K562 (cell line): ENCODE measurements around the gene TGOLN2. TPM values are rescaled to one million over a fixed set of nuclear protein-coding genes. Genes with fewer than 3 reads are reported as not detected.
A peak's percentile ranks its signal among the peaks of the same experiment; 100 is the strongest.

Source experiments
- BRD9 ChIP-seq: fragments of 450-650 bp; IDR thresholded peaks from 2 replicates; pipeline ENCODE4 v1.6.1; 2018; ENCODE audit warnings: low read depth; ENCODE audit not compliant: partially characterized antibody
- NEUROD1 ChIP-seq: fragments of 150-350 bp; IDR thresholded peaks from 2 replicates; pipeline ENCODE4 v1.6.1; 2014; ENCODE audit warnings: borderline replicate concordance, low read length, low read depth; ENCODE audit not compliant: partially characterized antibody
- PHB2 ChIP-seq: fragments of 450-650 bp; IDR thresholded peaks from 2 replicates; pipeline ENCODE4 v1.6.1; 2017; ENCODE audit warnings: low read depth
- SIN3A ChIP-seq, 2 experiments: fragments of 150-350 bp in 1 of 2; IDR thresholded peaks; 2 replicates each; pipeline ENCODE4 v1.6.1; 2011 to 2016; ENCODE audit warnings: borderline replicate concordance in 2 of 2, low read depth in 2 of 2, low read length in 2 of 2, mild to moderate bottlenecking in 2 of 2, moderate library complexity in 2 of 2; ENCODE audit not compliant: control insufficient read depth in 1 of 2
- SIN3B ChIP-seq: fragments of 450-650 bp; IDR thresholded peaks from 2 replicates; pipeline ENCODE4 v1.6.1; 2017; ENCODE audit warnings: low read depth, mild to moderate bottlenecking, moderate library complexity
- ZBTB1 ChIP-seq: sonication (generic); formaldehyde crosslinking; IDR thresholded peaks from 2 replicates; pipeline ENCODE4 v1.8.1; 2023; ENCODE audit warnings: missing genetic modification reagents, low read depth, mild to moderate bottlenecking, borderline replicate concordance
- ZFX ChIP-seq: sonication (generic); formaldehyde crosslinking; IDR thresholded peaks from 2 replicates; pipeline ENCODE4 v1.8.0; 2022; ENCODE audit warnings: mild to moderate bottlenecking, missing genetic modification reagents, moderate library complexity
- polyA plus RNA-seq, 8 experiments: library from polyadenylated mRNA; depleted of rRNA in 4 of 8; stranded (reverse) in 5 of 8; unstranded in 3 of 8; fragments of >200 nt; fragmentation: Nextera tagmentation in 2 of 8; fragmentation: Illumina TruSeq in 1 of 8; extraction: Ambion mirVana in 2 of 8; extraction: Trizol in 1 of 8; gene quantifications; 2 replicates each; pipeline versions ENCODE4 v1.2.1 to v1.2.3, GENCODE V29; 2011 to 2014; ENCODE audit warnings: inconsistent platforms in 1 of 8, missing spikeins in 1 of 8
- total RNA-seq, 7 experiments: library from RNA; depleted of rRNA in 6 of 7; stranded (reverse); fragments of >200 nt in 6 of 7; fragmentation: Illumina TruSeq in 2 of 7; extraction: Trizol in 2 of 7; gene quantifications; 2 replicates each; pipeline versions ENCODE4 v1.2.1 to v1.2.3, GENCODE V29; 2011 to 2021; ENCODE audit warnings: low replicate concordance in 1 of 7
- TF ChIP-seq, protein P1 (sequence below), 2 experiments: fragments of 450-650 bp; formaldehyde crosslinking in 1 of 2; IDR thresholded peaks; 2 replicates each; pipeline versions ENCODE4 v1.4.0 to v1.6.1; 2014 to 2020; ENCODE audit warnings: mild to moderate bottlenecking in 2 of 2, borderline replicate concordance in 1 of 2, low read depth in 1 of 2
- TF ChIP-seq, protein P2 (sequence below): fragments of 250-450 bp; sonication (Bioruptor Pico); IDR thresholded peaks from 2 replicates; pipeline ENCODE4 v1.8.0; 2021; ENCODE audit warnings: moderate library complexity, mild to moderate bottlenecking, inconsistent platforms
- TF ChIP-seq, protein P3 (sequence below): sonication (generic); formaldehyde crosslinking; IDR thresholded peaks from 2 replicates; pipeline ENCODE4 v1.8.0; 2022; ENCODE audit warnings: mild to moderate bottlenecking, missing genetic modification reagents, borderline replicate concordance
- TF ChIP-seq, protein P4 (sequence below): fragments of 450-650 bp; IDR thresholded peaks from 2 replicates; pipeline ENCODE4 v1.6.1; 2016

TGOLN2 gene
- total and polyA plus RNA-seq, 9 of the 15 experiments (the other 6 are each of a cell fraction or from before 2014, with no cell fraction given) = 13.0 to 66.5 (median 35.9) TPM

DNA sequence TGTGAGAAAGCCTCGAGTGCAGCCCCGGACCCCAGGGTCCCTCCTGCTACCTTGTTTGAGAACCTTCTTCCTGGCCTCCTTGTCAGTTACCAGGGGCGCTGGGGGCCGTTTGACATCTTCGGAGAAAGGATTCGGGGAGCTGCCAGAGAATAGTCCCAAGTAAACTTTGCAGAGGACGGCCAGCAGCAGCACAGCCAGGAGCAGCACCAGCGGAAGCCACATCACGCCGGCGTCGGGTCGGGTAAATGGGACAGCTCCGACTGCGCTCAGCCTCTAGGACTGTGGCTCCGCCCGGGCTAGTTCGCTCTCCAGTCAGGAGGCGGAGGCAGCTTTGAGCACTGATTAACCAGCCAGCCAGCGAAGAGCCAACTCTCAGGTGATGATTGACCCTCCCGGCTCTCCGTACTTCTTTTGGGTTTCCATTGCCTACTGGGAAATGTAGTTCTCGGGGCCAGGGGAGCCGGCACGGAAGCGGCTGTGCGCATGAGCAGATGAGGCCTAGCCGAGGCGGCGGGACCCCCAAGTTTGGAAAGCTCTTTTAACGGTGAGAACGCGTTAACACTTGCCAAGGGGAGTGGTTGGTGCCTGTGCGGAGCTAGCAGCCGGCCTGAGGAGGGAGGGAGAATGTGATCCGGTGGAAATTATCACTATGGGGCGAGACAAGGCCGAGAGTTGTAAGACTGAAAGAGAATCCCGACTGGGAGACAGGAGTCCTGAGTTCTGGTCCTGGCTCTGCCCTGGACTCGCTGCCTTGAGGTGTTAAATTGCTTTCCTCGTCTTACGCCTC lies 26.7 kb upstream of the TGOLN2 start, which contains the start of the genes ELMOD3 and RETSAT (continued):
- TF ChIP-seq, protein P1, sequence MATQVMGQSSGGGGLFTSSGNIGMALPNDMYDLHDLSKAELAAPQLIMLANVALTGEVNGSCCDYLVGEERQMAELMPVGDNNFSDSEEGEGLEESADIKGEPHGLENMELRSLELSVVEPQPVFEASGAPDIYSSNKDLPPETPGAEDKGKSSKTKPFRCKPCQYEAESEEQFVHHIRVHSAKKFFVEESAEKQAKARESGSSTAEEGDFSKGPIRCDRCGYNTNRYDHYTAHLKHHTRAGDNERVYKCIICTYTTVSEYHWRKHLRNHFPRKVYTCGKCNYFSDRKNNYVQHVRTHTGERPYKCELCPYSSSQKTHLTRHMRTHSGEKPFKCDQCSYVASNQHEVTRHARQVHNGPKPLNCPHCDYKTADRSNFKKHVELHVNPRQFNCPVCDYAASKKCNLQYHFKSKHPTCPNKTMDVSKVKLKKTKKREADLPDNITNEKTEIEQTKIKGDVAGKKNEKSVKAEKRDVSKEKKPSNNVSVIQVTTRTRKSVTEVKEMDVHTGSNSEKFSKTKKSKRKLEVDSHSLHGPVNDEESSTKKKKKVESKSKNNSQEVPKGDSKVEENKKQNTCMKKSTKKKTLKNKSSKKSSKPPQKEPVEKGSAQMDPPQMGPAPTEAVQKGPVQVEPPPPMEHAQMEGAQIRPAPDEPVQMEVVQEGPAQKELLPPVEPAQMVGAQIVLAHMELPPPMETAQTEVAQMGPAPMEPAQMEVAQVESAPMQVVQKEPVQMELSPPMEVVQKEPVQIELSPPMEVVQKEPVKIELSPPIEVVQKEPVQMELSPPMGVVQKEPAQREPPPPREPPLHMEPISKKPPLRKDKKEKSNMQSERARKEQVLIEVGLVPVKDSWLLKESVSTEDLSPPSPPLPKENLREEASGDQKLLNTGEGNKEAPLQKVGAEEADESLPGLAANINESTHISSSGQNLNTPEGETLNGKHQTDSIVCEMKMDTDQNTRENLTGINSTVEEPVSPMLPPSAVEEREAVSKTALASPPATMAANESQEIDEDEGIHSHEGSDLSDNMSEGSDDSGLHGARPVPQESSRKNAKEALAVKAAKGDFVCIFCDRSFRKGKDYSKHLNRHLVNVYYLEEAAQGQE (IDR thresholded peaks at IDR 0.05; ENCODE audit: borderline replicate concordance) = peak; percentile 46; the same call in 1 of the 2 replicates
- TF ChIP-seq, protein P1 (CRISPR knock-in tag; IDR thresholded peaks at IDR 0.05; ENCODE audit: low read depth) = 0 out of 2 replicates have a peak, but pooled peaks have one; percentile 9
- TF ChIP-seq BRD9 (no peak), SIN3B (no peak), SIN3A (IDR thresholded peaks at IDR 0.05; ENCODE audit: borderline replicate concordance in 2 of 2, control insufficient read depth in 1 of 2, low read depth in 2 of 2, low read length in 2 of 2) (peak in 1 of 2 experiments; percentile 8; a peak in 1 of 4 replicates), ZBTB1 (CRISPR knock-in tag) (peak; percentile 78; the same call in 1 of the 2 replicates), NEUROD1 (peak; percentile 72), ZFX (CRISPR knock-in tag) (peak; percentile 96), PHB2 (no peak)
- TF ChIP-seq, protein P2, sequence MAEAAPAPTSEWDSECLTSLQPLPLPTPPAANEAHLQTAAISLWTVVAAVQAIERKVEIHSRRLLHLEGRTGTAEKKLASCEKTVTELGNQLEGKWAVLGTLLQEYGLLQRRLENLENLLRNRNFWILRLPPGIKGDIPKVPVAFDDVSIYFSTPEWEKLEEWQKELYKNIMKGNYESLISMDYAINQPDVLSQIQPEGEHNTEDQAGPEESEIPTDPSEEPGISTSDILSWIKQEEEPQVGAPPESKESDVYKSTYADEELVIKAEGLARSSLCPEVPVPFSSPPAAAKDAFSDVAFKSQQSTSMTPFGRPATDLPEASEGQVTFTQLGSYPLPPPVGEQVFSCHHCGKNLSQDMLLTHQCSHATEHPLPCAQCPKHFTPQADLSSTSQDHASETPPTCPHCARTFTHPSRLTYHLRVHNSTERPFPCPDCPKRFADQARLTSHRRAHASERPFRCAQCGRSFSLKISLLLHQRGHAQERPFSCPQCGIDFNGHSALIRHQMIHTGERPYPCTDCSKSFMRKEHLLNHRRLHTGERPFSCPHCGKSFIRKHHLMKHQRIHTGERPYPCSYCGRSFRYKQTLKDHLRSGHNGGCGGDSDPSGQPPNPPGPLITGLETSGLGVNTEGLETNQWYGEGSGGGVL (CRISPR knock-in tag) = no peak
- TF ChIP-seq, protein P3, sequence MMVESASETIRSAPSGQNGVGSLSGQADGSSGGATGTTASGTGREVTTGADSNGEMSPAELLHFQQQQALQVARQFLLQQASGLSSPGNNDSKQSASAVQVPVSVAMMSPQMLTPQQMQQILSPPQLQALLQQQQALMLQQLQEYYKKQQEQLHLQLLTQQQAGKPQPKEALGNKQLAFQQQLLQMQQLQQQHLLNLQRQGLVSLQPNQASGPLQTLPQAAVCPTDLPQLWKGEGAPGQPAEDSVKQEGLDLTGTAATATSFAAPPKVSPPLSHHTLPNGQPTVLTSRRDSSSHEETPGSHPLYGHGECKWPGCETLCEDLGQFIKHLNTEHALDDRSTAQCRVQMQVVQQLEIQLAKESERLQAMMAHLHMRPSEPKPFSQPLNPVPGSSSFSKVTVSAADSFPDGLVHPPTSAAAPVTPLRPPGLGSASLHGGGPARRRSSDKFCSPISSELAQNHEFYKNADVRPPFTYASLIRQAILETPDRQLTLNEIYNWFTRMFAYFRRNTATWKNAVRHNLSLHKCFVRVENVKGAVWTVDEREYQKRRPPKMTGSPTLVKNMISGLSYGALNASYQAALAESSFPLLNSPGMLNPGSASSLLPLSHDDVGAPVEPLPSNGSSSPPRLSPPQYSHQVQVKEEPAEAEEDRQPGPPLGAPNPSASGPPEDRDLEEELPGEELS (CRISPR knock-in tag) = 0 out of 2 replicates have a peak, but pooled peaks have one; percentile 25
- TF ChIP-seq, protein P4, sequence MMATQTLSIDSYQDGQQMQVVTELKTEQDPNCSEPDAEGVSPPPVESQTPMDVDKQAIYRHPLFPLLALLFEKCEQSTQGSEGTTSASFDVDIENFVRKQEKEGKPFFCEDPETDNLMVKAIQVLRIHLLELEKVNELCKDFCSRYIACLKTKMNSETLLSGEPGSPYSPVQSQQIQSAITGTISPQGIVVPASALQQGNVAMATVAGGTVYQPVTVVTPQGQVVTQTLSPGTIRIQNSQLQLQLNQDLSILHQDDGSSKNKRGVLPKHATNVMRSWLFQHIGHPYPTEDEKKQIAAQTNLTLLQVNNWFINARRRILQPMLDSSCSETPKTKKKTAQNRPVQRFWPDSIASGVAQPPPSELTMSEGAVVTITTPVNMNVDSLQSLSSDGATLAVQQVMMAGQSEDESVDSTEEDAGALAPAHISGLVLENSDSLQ = peak; percentile 54; the same call in 1 of the 2 replicates
